Stimulated activated naive CD4-positive, alpha-beta T cell treated with Interleukin-2 at 50 U/mL for 16 hours (primary cell): ENCODE data around the gene CHST4.
"Not testable (repeated sequence)": the region's sequence is repeated elsewhere in the genome, so short reads cannot be mapped to it uniquely, and the experiment has no call there.

ENCODE experiments used
- DNase-seq: peaks from one replicate; lab custom pipeline; 2025; lab: John Stamatoyannopoulos, UW

Gene CHST4

GRCh38 chr16:71524566-71525553, 1.4 kb upstream of the CHST4 start:
- DNase-seq: no peak

- DNase-seq: no peak
These were observed 2.0 kb downstream of the CHST4 start for GRCh38 chr16:71528257-71528656.

GRCh38 chr16:71528863-71529262, 2.6 kb downstream of the CHST4 start:
- no peak for DNase-seq

GRCh38 chr16:71532366-71532765, 6.1 kb downstream of the CHST4 start:
- DNase-seq: no peak

- no peak for DNase-seq
These were observed 10.7 kb downstream of the CHST4 start for GRCh38 chr16:71536752-71537499.

- no peak for DNase-seq
These were observed 11.4 kb downstream of the CHST4 start for GRCh38 chr16:71537643-71538042.

- peak; percentile 18 for DNase-seq
These were observed 16.2 kb downstream of the CHST4 start for GRCh38 chr16:71542377-71542776.

- DNase-seq: no peak
These were observed 20.9 kb downstream of the CHST4 start for GRCh38 chr16:71547168-71547567.

- no peak for DNase-seq
These were observed 26.7 kb downstream of the CHST4 start for GRCh38 chr16:71552698-71553503.

- DNase-seq: no peak
These were observed 29.1 kb downstream of the CHST4 start for GRCh38 chr16:71555230-71555891.

GRCh38 chr16:71557299-71557698, 31.1 kb downstream of the CHST4 start:
- no peak for DNase-seq

- no peak for DNase-seq
These were observed 31.8 kb downstream of the CHST4 start for GRCh38 chr16:71557954-71558582.

- DNase-seq: no peak
These were observed 33.6 kb downstream of the CHST4 start for GRCh38 chr16:71559855-71560254.

GRCh38 chr16:71561886-71562285, 35.7 kb downstream of the CHST4 start:
- not testable (repeated sequence) for DNase-seq

- DNase-seq: no peak
These were observed 36.3 kb downstream of the CHST4 start for GRCh38 chr16:71562552-71562951.

GRCh38 chr16:71564335-71564967, 38.2 kb downstream of the CHST4 start:
- no peak for DNase-seq

- DNase-seq: no peak
These were observed 39.8 kb downstream of the CHST4 start for GRCh38 chr16:71565812-71566700.

GRCh38 chr16:71567931-71568330, 41.7 kb downstream of the CHST4 start:
- no peak for DNase-seq

- no peak for DNase-seq
These were observed 42.3 kb downstream of the CHST4 start for GRCh38 chr16:71568551-71568950.

- no peak for DNase-seq
These were observed 43.4 kb downstream of the CHST4 start for GRCh38 chr16:71569621-71570020.
